ENCODE measurements around the gene TMEM39B.
"Not testable (repeated sequence)": the region's sequence is repeated elsewhere in the genome, so short reads cannot be mapped to it uniquely, and the experiment has no call there.

Gene TMEM39B

DNA sequence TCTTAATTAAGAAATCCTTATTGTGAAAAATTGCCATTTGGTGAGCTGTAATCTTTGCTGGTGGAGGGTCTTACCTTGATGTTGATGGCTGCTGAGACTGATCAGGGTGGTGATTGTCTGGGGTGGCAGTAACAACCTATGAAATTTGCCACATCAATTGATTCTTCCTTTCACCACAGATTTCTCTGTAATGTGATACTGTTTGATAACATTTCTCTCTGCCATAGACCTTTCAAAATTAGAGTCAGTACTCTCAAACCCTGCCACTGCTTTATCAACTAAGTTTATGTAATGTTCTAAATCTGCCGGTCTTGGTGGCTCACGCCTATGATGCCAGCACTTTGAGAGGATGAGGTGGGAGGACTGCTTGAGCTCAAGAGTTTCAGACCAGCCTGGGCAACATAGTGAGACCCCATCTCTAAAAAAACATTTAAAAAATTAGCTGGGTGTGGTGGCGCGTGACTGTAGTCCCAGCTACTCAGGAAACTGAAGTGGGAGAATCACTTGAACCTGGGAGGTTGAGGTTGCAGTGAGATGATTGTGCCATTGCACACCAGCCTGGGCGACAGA lies 40.2 kb downstream of the TMEM39B start:
- DNase-seq (ENCODE audit: low read depth), result no peak

DNA sequence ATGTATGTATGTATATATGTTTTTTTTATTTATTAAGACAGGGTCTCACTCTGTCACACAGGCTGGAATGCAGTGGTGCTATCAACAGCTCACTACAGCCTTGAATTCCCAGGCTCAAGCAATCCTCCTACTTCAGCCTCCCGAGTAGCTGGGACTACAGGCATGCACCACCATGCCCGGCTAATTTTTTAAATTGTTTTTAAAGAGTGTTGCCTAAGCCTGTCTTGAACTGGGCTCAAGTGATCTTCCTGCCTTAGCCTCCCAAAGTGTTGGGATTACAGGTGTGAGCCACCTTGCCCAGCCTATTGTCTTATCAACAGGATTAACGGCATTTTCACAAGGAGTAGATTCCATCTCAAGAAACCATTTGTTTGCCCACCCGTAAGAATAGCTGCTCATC lies 40.7 kb downstream of the TMEM39B start:
- DNase-seq (ENCODE audit: low read depth), result not testable (repeated sequence)

DNA sequence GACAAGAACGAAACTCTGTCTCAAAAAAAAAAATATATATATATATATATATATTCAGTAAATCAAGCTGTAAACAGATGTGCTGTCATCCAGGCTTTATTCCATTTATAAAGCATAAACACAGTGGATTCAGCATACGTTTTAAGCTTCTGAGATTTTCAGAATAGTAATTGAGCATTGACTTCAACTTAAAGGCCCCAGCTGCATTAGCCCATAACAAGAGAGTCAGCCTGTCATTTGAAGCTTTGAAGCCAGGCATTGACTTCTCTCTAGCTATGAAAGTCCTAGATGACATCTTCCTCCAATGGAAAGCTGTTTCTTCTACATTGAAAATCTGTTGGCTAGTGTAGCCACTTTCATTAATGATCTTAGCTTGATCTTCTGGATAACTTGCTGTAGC lies 41.7 kb downstream of the TMEM39B start:
- no peak for DNase-seq (ENCODE audit: low read depth)

DNA sequence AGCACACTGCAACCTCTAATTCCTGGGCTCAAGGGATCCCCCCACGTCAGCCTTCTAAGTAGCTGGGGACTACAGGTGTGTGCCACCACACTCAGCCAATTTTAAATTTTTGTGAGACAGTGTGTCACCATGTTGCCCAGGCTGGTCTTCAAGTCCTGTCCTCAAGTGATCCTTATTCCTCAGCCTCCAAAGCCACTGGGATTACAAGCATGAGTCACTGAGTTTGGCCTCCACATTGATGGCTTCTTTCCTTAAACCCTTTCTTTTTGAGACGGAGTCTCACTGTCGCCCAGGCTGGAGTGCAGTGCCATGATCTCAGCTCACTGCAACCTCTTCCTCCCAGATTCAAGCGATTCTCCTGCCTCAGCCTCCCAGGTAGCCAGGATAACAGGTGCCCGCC lies 42.8 kb downstream of the TMEM39B start:
- no peak for DNase-seq (ENCODE audit: low read depth)

DNA sequence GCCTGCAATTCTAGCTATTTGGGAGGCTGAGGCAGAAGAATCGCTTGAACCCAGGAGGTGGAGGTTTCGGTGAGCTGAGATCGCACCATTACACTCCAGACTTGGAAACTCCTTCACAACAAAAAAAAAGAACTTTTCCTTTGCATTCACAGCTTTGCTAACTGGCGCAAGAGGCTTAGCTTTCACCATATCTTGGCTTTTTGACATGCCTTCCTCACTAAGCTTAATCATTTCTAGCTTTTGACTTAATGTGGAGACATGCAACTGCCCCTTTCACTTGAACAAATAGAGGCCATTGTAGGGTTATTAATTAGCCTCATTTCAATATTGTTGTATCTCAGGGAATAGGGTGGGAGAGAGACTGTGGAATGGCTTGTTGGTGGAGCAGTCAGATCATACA lies 43.8 kb downstream of the TMEM39B start:
- DNase-seq (ENCODE audit: low read depth), result no peak

DNA sequence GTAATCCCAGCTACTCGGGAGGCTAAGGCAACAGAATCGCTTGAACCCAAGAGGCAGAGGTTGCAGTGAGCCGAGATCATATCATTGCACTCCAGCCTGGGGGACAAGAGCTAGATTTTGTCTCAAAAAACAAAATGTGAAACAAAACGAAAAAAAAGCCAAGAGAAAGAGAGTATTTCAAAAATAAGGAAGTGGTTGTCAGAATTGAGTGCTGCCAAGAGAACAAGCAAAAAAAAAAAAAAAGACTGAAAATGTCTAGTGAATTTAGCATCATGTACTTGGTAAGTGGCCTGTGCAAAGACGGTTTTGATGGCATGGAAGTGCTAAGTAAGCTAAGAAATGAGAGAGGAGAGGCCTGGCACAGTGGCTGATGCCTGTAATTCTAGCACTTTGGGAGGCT lies 49.4 kb downstream of the TMEM39B start:
- DNase-seq (ENCODE audit: low read depth), result no peak

DNA sequence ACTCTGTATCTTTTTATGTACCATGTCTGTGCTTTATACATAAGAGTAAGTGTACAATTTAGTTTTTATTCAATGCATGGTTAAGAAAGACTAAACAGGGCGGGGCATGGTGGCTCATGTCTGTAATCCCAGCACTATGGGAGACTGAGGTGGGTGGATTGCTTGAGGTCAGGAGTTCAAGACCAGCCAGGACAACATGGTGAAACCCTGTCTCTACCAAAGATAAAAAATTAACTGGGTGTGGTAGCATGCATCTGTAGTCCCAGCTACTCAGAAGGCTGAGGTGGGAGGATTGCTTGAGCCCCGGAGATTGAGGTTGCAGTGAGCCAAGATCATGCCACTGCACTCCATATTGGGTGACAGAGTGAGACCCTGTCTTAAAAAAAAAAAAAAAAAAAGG lies 50.6 kb downstream of the TMEM39B start:
- not testable (repeated sequence) for DNase-seq (ENCODE audit: low read depth)

DNA sequence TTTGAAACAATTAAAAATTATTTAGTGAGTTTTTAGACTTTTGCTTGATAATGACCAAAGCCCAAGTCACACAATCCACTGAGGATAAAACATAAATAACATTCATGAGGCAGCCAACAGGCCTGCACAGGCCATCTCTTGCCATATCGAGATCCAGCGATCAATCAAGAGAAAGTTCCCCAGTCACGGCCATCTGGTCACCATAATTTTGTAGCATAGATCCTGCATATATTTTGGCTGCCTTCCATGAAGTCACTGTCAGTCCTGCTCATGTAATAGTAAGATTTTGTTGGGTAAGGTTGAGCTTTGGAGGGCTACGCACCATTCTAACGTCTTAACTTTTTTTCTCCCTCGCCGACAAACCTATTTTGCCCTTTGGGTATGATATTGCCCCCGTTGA lies 52.6 kb downstream of the TMEM39B start:
- no peak for DNase-seq (ENCODE audit: low read depth)

DNA sequence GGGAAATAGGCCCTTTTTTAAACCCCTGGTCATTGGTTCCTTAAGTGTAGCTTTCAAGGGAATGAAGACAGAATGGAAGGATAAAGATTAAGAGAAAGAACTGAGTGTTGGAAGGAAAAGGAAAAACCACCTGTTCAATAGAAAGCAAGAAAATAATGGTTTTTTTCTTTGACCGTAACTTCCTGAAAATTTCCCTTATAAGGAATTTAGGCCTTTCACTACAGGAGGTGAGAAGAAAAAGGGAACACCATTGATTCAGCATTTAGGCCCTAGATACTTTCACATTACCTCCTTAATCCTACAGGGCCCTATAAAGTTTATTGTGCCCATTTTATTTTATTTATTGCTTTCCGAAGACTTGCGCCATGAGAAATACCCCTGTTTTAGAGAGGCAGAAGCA lies 54.0 kb downstream of the TMEM39B start:
- no peak for DNase-seq (ENCODE audit: low read depth)

DNA sequence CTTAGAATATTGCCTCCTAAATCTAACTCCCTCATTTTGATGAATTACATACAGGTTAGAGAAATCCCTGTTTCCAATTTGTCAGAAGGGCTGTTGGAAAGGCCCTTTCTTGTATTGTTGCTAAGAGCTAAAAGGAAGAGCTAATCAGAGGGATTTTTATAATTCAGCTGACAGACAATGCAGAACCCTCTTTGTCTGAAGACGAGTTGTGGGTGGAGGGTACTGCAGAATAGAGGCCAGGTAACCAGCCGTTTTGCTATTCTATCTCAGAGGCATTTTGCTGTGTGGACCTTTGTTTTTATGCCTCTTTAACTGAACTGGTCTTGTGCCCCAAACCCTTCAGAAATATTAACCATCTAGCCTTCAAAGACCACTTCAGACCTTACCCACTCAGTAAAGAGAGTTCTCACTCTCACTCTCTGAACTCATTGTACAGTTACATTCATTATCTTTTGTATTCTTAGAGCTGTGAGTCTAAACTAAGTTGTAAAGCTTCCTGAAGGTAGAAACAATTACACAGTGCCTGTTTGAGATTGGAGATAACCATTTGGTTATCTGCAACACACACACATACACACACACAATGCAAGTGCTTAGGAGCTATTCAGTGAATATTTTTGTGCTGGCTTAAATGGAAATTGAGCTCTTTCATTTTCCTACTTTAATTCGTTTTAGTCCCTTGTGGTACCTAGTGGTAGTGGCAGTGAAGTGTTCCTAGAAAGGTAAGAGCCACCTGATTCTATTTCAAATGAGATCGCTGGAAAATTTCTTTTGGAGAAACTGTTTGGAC lies 54.9 kb downstream of the TMEM39B start:
- DNase-seq (ENCODE audit: low read depth), result no peak

DNA sequence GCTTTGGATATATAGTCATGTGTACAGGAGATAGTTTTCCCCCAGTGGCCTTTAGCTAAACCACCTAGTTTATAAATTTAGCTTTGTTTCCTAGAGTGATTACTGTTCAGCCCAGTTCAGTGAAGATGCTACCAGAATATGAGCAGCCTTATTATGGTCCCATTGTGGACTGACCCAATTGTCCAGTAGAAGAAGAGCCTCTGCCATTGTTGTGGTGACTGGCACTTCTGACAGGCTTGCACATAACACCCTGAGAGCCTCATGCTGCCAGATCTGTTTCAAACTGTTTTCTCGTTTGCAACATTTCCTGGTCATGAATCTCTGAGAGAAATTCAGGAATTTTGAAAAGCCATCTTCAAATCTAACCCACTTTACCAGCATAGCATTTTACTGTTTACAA lies 55.7 kb downstream of the TMEM39B start:
- DNase-seq (ENCODE audit: low read depth), result no peak

DNA sequence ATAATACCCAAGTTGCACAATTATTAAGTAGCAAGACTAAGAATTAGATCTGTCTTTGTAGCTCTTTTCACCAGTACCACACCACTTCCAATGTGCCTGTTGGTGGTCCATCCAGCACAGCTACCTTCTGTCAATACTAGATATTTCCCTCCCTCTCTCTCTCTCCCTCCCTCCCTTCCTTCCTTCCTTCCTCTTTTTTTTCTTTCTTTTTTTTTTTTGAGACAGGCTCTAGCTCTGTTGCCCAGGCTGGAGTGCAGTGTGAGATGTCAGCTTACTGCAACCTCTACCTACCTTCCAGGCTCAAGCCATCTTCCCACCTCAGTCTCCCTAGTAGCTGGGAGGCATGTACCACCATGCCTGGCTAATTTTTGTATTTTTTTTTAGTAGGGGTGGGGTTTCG lies 56.2 kb downstream of the TMEM39B start:
- no peak for DNase-seq (ENCODE audit: low read depth)

DNA sequence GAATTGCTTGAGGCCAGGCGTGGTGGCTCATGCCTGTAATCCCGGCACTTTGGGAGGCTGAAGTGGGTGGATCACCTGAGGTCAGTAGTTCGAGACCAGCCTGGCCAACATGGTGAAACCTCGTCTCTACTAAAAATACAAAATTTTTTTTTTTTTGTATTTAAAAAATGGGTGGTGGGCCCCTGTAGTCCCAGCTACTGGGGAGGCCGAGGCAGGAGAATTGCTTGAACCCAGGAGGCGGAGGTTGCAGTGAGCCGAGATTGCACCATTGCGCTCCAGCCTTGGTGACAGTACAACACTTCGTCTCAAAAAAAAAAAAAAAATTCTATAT lies 61.2 kb downstream of the TMEM39B start:
- DNase-seq (ENCODE audit: low read depth), result not testable (repeated sequence)

DNA sequence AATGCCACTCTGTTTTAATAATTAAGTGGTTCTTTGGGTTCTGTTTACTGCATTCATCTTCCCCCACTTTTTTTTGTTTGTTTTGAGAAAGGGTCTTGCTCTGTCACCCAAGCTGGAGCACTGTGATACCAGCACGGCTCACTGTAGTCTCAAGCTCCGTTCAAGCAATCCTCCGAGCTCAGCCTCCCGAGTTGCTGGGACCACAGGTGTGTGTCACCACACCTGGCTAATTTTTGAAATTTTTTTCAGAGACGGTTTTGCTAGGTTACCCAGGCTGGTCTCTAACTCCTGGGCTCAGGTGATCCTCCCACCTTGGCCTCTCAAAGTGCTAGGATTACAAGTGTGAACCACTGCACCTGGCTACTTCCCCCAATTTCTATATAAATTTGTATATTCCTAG lies 64.4 kb downstream of the TMEM39B start:
- DNase-seq (ENCODE audit: low read depth), result no peak

DNA sequence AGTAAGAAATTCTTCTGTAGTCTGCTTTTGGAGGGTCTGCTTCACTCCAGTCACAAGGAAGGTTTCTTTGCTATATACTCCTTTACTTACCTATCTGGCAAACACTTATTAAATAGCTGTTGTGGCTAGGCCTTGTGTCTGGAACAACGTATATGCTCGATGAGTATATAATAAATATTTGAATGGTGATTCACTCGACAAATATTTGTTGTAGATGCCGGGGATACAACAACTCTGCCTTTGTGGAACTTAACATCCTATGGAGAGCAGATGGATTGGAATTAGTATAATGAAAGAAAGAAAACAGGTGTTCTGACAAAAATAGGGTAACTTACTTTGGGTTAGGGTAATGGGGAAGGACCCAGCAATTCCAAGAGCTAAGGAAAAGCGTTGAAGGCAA lies 66.2 kb downstream of the TMEM39B start:
- DNase-seq (ENCODE audit: low read depth), result no peak

DNA sequence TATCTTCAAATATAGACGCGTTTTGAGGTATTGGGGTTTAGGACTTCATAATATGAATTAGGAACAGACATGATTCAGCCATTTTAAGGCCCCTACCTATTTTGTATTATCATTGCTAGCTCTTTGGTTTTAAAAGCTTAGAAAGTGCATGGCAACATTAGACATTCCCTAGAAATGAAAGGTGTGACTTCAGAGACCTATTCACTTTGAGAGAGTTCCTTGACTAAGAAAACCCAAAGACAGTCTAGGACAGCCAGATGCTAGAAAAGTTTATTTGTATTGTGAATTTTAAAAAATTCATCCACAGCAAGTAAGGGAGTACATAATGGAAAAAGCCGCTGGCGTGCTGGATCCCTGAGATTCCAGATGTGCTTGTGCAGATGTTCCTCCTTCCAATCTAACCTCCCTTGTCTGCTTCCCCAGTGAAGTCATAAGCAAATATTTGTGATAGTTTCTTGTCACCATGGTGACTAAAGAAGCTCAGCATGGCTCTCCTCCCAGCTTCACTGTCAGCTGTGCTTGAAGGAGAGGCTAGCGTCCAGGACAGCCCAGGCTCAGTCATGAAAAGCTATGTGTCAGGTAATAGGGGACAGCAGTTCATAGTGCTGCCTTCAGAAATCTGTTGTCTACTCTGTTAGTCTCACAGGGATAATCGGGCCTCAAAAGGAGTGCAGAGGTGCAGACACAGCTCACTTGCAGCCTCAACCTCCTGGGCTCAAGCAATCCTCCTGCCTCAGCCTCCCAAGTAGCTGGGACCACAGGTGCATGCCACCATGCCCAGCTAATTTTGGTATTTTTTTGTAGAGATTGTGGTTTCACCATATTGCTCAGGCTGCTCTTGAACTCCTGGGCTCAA lies 69.9 kb downstream of the TMEM39B start:
- peak; percentile 80 for DNase-seq (ENCODE audit: low read depth)

DNA sequence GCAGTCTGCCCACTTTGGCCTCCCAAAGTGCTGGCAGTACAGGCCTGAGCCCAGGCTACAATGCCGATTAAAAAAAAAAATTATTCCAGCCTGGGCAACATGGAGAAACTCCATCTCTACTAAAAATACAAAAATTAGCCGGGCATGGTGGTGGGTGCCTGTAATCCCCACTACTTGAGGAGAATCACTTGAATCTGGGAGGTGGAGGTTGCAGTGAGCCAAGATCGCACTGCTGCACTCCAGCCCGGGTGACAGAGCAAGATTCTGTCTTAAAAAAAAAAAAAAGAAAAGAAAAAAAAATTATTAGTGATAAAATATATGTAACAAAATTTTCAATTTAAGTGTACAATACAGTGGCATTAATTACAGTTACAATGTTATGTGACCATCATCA lies 70.6 kb downstream of the TMEM39B start:
- DNase-seq (ENCODE audit: low read depth), result not testable (repeated sequence)

DNA sequence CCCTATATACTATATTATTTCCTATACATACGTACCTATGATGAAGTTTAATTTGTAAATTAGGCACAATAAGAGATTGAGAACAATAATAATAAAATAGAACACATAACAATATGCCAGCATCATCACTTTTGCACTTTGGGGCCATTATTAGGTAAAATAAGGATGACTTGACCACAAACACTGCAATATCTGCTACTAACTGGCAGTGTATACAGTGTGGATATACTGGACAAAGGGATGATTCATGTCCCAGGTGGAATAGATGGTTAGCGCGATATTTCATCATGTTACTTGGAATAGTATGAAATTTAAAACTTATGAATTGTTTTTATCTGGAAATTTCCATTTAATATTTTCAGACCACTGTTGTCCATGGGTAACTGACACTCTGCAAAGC lies 71.3 kb downstream of the TMEM39B start:
- peak; percentile 33 for DNase-seq (ENCODE audit: low read depth)

DNA sequence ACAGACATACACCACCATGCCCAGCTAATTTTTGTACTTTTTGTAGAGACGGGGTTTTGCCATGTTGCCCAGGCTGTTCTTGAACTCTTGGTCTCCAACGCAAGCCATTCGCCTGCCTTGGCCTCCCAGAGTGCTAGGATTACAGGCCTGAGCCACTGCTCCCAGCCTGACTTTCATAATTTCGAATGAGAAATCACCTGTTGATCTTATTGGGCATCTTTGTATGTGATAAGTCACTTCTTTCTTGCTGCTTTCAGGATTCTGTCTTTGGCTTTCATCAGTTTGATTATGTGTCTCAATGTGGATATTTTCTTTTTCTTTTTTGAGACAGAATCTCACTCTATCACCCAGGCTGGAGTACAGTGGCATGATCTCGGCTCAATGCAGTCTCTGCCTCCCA lies 75.1 kb downstream of the TMEM39B start:
- not testable (repeated sequence) for DNase-seq (ENCODE audit: low read depth)

DNA sequence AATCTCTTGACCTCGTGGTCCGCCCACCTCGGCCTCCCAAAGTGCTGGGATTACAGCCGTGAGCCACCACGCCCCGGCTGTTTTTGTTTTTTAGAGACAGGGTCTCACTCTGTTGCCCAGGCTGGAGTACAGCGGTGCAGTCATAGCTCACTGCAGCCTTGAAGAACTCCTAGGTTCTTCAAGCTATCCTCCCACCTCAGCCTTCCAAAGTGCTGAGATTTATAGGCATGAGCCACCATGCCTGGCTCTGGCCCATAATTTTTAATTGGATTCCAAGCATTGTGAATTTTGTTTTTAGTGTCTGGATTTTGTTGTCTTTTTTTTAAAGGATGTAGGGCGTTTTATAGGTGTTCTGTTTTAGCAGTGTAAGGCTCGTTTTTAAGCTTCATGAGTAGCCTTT lies 78.1 kb downstream of the TMEM39B start:
- no peak for DNase-seq (ENCODE audit: low read depth)

DNA sequence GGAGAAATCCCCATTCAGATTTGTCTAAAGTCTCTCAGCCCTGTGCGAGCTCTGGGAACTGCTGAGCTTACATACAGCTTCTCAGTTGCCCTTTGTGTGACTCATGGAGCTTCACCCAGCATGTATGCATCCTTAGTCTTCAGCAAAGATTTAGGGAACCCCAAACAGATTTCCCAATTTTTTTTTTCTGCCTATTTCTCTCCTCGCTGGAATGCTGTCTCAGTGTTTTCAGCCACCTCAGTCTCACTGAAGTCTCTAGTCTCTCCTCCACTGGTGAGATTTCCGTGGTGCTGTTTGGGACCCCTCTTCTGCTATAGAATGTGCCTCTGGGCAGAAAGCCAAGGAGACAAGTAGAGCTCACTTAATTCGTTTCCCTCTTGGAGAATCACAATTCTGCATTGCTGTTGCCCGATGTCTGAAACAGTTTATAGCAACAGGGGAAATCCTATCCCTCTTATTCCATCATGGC lies 78.6 kb downstream of the TMEM39B start:
- peak; percentile 48 for DNase-seq (ENCODE audit: low read depth)
